MCF 10A (cell line): ENCODE results near the gene ATMIN. TPM values are rescaled to one million over a fixed set of nuclear protein-coding genes. Genes with fewer than 3 reads are reported as not detected.

Experiments used
- BruUV-seq: library from RNA; stranded (reverse); fragments of 400-500 nt; replicated peaks from 2 replicates; lab custom pipeline; 2021; lab: Mats Ljungman, UMichigan
- CTCF ChIA-PET: fragments of 300-600 bp; sonication (Branson Sonifier 250); formaldehyde crosslinking; extraction: SDS; loops from one replicate; lab custom pipeline; 2021; ENCODE audit warnings: antibody characterized with exemption, inconsistent platforms; lab: Yijun Ruan, JAX
- POLR2A ChIA-PET: fragments of 300-600, 350-650 bp; sonication (Branson Sonifier 250); formaldehyde crosslinking; extraction: SDS; loops from one replicate; lab custom pipeline; 2020; ENCODE audit warnings: antibody characterized with exemption, inconsistent platforms; lab: Yijun Ruan, JAX
- DNase-seq: peaks from one replicate; pipeline ENCODE4 v3.0.0-alpha.2; 2018; ENCODE audit not compliant: unreplicated experiment
- H3K27ac Mint-ChIP-seq: one replicate; pipeline ENCODE4 v1.8.0; 2022; ENCODE audit warnings: mild to moderate bottlenecking, low read depth, mixed read lengths; ENCODE audit not compliant: unreplicated experiment
- H3K27me3 Mint-ChIP-seq: one replicate; pipeline ENCODE4 v1.8.0; 2022; ENCODE audit warnings: mixed read lengths; ENCODE audit not compliant: insufficient read depth, unreplicated experiment
- H3K36me3 Mint-ChIP-seq: one replicate; pipeline ENCODE4 v1.8.0; 2022; ENCODE audit warnings: mild to moderate bottlenecking, moderate library complexity, mixed read lengths; ENCODE audit not compliant: insufficient read depth, unreplicated experiment
- H3K4me1 Mint-ChIP-seq: one replicate; pipeline ENCODE4 v1.8.0; 2022; ENCODE audit warnings: mixed read lengths; ENCODE audit not compliant: insufficient read depth, unreplicated experiment
- H3K4me3 Mint-ChIP-seq: one replicate; pipeline ENCODE4 v1.8.0; 2022; ENCODE audit warnings: mild to moderate bottlenecking, moderate library complexity, mixed read lengths; ENCODE audit not compliant: unreplicated experiment
- H3K9me3 Mint-ChIP-seq: one replicate; pipeline ENCODE4 v1.8.0; 2022; ENCODE audit warnings: mixed read lengths; ENCODE audit not compliant: unreplicated experiment
- CTCF ChIP-seq: fragments of 200-600 bp; IDR thresholded peaks from one replicate; pipeline ENCODE4 v1.8.0; 2022; ENCODE audit warnings: antibody characterized with exemption, mild to moderate bottlenecking; ENCODE audit not compliant: unreplicated experiment
- intact Hi-C: fragments of 100-400 bp; cut with micrococcal nuclease; formaldehyde crosslinking; loops from 2 replicates; pipeline ENCODE4 v1.14.1; 2022
- total RNA-seq: library from RNA; stranded (reverse); gene quantifications from 2 replicates; pipeline ENCODE4 v1.2.3, GENCODE V29; 2022

ATMIN gene
- total RNA-seq, 1 experiment from 2014 or later, result 33.8 TPM

- CTCF ChIA-PET, result interaction anchor here (0.6 to 1.4 kb wide), 4 partner anchors 31 to 98 kb away, joined by 3 to 8 read pairs (median 4); partner anchors contain the start of gene ATMIN
- Mint-ChIP-seq H3K4me1 (no peaks in the 10 kb centered on the region), H3K36me3 (no peaks in the 10 kb centered on the region), H3K27ac (no peak overlapping the region), H3K27me3 (no peaks in the 10 kb centered on the region), H3K4me3 (no peak overlapping the region), H3K9me3 (no peaks in the 10 kb centered on the region)
- BruUV-seq, result no TSS peak
- intact Hi-C loops, result no loop called here
- DNase-seq, result no peak
- TF ChIP-seq CTCF, result no peak
- POLR2A ChIA-PET, result interaction anchor here (0.7 to 5.3 kb wide), 2 partner anchors 37 to 41 kb away, joined by 3 to 41 read pairs; partner anchors contain the start of gene ATMIN
Measured at GRCh38 chr16:81073560-81074330, 38.1 kb downstream of the ATMIN start.

GRCh38 chr16:81076566-81077075, 41.0 kb downstream of the ATMIN start:
- H3K36me3 Mint-ChIP-seq, result no peaks in the 10 kb centered on the region
- no peaks in the 10 kb centered on the region for H3K4me1 Mint-ChIP-seq
- no peak for TF ChIP-seq CTCF
- no peak overlapping the region for H3K4me3 Mint-ChIP-seq
- ChIA-PET CTCF (interaction anchor here (0.6 to 3.6 kb wide), 6 partner anchors 8 to 243 kb away, joined by 3 to 20 read pairs (median 3); partner anchors contain the start of genes ATMIN and GAN), POLR2A (interaction anchor here (0.7 to 5.3 kb wide), 17 partner anchors 8 to 240 kb away, joined by 3 to 41 read pairs (median 4); partner anchors contain the start of genes ATMIN, CENPN and CMC2)
- peak; percentile 89 for DNase-seq
- BruUV-seq, result no TSS peak
- H3K9me3 Mint-ChIP-seq, result no peaks in the 10 kb centered on the region
- no peaks in the 10 kb centered on the region for H3K27me3 Mint-ChIP-seq
- intact Hi-C loops, result loop anchor here (1.0 to 2.0 kb wide), 3 partner anchors 20 to 238 kb away; partner anchors contain the start of genes GAN and GCSH
- no peak overlapping the region for H3K27ac Mint-ChIP-seq

GRCh38 chr16:81077076-81077940, 41.7 kb downstream of the ATMIN start, which contains the start of gene C16orf46:
C16orf46 (minus strand) TSS chr16:81077238; CDS start chr16:81063955, 13,283 bp downstream.
- DNase-seq, result peak; percentile 92
- ChIA-PET CTCF (interaction anchor here (0.6 to 3.6 kb wide), 6 partner anchors 8 to 242 kb away, joined by 3 to 20 read pairs (median 3); partner anchors contain the start of genes ATMIN and GAN), POLR2A (interaction anchor here (0.5 to 5.3 kb wide), 20 partner anchors 9 to 516 kb away, joined by 3 to 41 read pairs (median 4); partner anchors contain the start of genes ATMIN, CENPN and CMC2)
- Mint-ChIP-seq H3K36me3 (no peaks in the 10 kb centered on the region), H3K4me3 (no peak within 1 kb of the TSS), H3K4me1 (no peaks in the 10 kb centered on the region), H3K27ac (no peak within 1 kb of the TSS), H3K27me3 (no peaks in the 10 kb centered on the region), H3K9me3 (no peaks in the 10 kb centered on the region)
- TSS peak; percentile 80 for BruUV-seq
- intact Hi-C loops, result loop anchor here (1.0 to 2.0 kb wide), 3 partner anchors 19 to 237 kb away; partner anchors contain the start of genes GAN and GCSH
- no peak for TF ChIP-seq CTCF
